Mucosa of stomach (tissue), 1 donor: Measurements from ENCODE around the gene BCL2L12.
A peak's percentile ranks its signal among the peaks of the same experiment; 100 is the strongest.

ENCODE experiments used
- H3K27me3 ChIP-seq: one replicate; pipeline ENCODE4 v1.7.0; 2013; ENCODE audit warnings: mild to moderate bottlenecking, low read length; ENCODE audit not compliant: control insufficient read depth, insufficient read depth
- H3K36me3 ChIP-seq: one replicate; pipeline ENCODE4 v1.7.0; 2013; ENCODE audit warnings: low read length; ENCODE audit not compliant: control insufficient read depth, insufficient read depth
- H3K4me1 ChIP-seq: one replicate; pipeline ENCODE4 v1.7.0; 2013; ENCODE audit warnings: mild to moderate bottlenecking, low read length; ENCODE audit not compliant: control insufficient read depth, insufficient read depth
- H3K4me3 ChIP-seq: one replicate; pipeline ENCODE4 v1.7.0; 2013; ENCODE audit warnings: low read length
- H3K9ac ChIP-seq: one replicate; pipeline ENCODE4 v1.7.0; 2013; ENCODE audit warnings: mild to moderate bottlenecking, low read length, moderate library complexity
- H3K9me3 ChIP-seq: one replicate; pipeline ENCODE4 v1.7.0; 2013; ENCODE audit warnings: mild to moderate bottlenecking, low read length, moderate library complexity; ENCODE audit not compliant: control insufficient read depth
- donor health status: Pancreatic carcinoma.

The BCL2L12 gene

GRCh38 chr19:49658566-49659442 lies 6.9 kb upstream of the BCL2L12 start:
- H3K27me3 ChIP-seq, result no peaks in the 10 kb centered on the region
- no peaks in the 10 kb centered on the region for H3K4me1 ChIP-seq
- peaks cover 32% of the 10 kb centered on the region for H3K36me3 ChIP-seq
- no peaks in the 10 kb centered on the region for H3K9me3 ChIP-seq
- no peak overlapping the region for H3K4me3 ChIP-seq
- H3K9ac ChIP-seq, result no peak overlapping the region

- H3K4me1 ChIP-seq, result peaks cover 6% of the 10 kb centered on the region
- H3K27me3 ChIP-seq, result no peaks in the 10 kb centered on the region
- no peak overlapping the region for H3K4me3 ChIP-seq
- H3K9me3 ChIP-seq, result no peaks in the 10 kb centered on the region
- no peak overlapping the region for H3K9ac ChIP-seq
- H3K36me3 ChIP-seq, result peaks cover 26% of the 10 kb centered on the region
These were observed 5.3 kb upstream of the BCL2L12 start for GRCh38 chr19:49660338-49660961.

GRCh38 chr19:49662011-49662410 lies 3.7 kb upstream of the BCL2L12 start:
- Histone ChIP-seq H3K4me3 (no peak overlapping the region), H3K36me3 (peaks cover 21% of the 10 kb centered on the region), H3K27me3 (no peaks in the 10 kb centered on the region), H3K4me1 (peaks cover 14% of the 10 kb centered on the region), H3K9ac (no peak overlapping the region), H3K9me3 (no peaks in the 10 kb centered on the region)

- peaks cover 21% of the 10 kb centered on the region for H3K36me3 ChIP-seq
- H3K9ac ChIP-seq, result no peak overlapping the region
- H3K27me3 ChIP-seq, result no peaks in the 10 kb centered on the region
- no peaks in the 10 kb centered on the region for H3K9me3 ChIP-seq
- H3K4me3 ChIP-seq, result no peak overlapping the region
- H3K4me1 ChIP-seq, result peaks cover 14% of the 10 kb centered on the region
These were observed 2.5 kb upstream of the BCL2L12 start for GRCh38 chr19:49663224-49663623.

GRCh38 chr19:49664171-49665035 lies 1.3 kb upstream of the BCL2L12 start:
- H3K4me1 ChIP-seq, result peaks cover 14% of the 10 kb centered on the region
- H3K4me3 ChIP-seq, result peak overlapping the region; percentile 89
- no peaks in the 10 kb centered on the region for H3K27me3 ChIP-seq
- peak overlapping the region; percentile 61 for H3K9ac ChIP-seq
- no peaks in the 10 kb centered on the region for H3K9me3 ChIP-seq
- H3K36me3 ChIP-seq, result peaks cover 9% of the 10 kb centered on the region

- Histone ChIP-seq H3K4me1 (peaks cover 14% of the 10 kb centered on the region), H3K4me3 (peak overlapping the region; percentile 89), H3K27me3 (no peaks in the 10 kb centered on the region), H3K9ac (peak overlapping the region; percentile 61), H3K36me3 (peaks cover 4% of the 10 kb centered on the region), H3K9me3 (no peaks in the 10 kb centered on the region)
These were observed 740 bp upstream of the BCL2L12 start for GRCh38 chr19:49665036-49665350.

- H3K9ac ChIP-seq, result peak overlapping the region; percentile 61
- peaks cover 4% of the 10 kb centered on the region for H3K36me3 ChIP-seq
- peak overlapping the region; percentile 89 for H3K4me3 ChIP-seq
- H3K9me3 ChIP-seq, result no peaks in the 10 kb centered on the region
- no peaks in the 10 kb centered on the region for H3K27me3 ChIP-seq
- H3K4me1 ChIP-seq, result peaks cover 14% of the 10 kb centered on the region
These were observed 349 bp downstream of the BCL2L12 start for GRCh38 chr19:49666120-49666444.

- H3K36me3 ChIP-seq, result no peaks in the 10 kb centered on the region
- H3K27me3 ChIP-seq, result no peaks in the 10 kb centered on the region
- peaks cover 22% of the 10 kb centered on the region for H3K4me1 ChIP-seq
- no peak overlapping the region for H3K4me3 ChIP-seq
- H3K9ac ChIP-seq, result no peak overlapping the region
- no peaks in the 10 kb centered on the region for H3K9me3 ChIP-seq
These were observed 1.7 kb downstream of the BCL2L12 start for GRCh38 chr19:49667473-49667872.

- H3K27me3 ChIP-seq, result no peaks in the 10 kb centered on the region
- H3K9ac ChIP-seq, result no peak overlapping the region
- H3K4me3 ChIP-seq, result no peak overlapping the region
- peaks cover 18% of the 10 kb centered on the region for H3K4me1 ChIP-seq
- no peaks in the 10 kb centered on the region for H3K9me3 ChIP-seq
- no peaks in the 10 kb centered on the region for H3K36me3 ChIP-seq
These were observed 3.8 kb downstream of the BCL2L12 start for GRCh38 chr19:49669516-49669915.

GRCh38 chr19:49672131-49672919 lies 6.6 kb downstream of the BCL2L12 start:
- Histone ChIP-seq H3K4me1 (peaks cover 13% of the 10 kb centered on the region), H3K36me3 (no peaks in the 10 kb centered on the region), H3K9ac (peak overlapping the region; percentile 64), H3K27me3 (no peaks in the 10 kb centered on the region), H3K9me3 (no peaks in the 10 kb centered on the region), H3K4me3 (peak overlapping the region; percentile 25)

GRCh38 chr19:49676136-49676783 lies 10.5 kb downstream of the BCL2L12 start:
- Histone ChIP-seq H3K9ac (peak overlapping the region; percentile 77), H3K36me3 (no peaks in the 10 kb centered on the region), H3K9me3 (no peaks in the 10 kb centered on the region), H3K27me3 (no peaks in the 10 kb centered on the region), H3K4me1 (peaks cover 20% of the 10 kb centered on the region), H3K4me3 (peak overlapping the region; percentile 10)
